ENCODE measurements around the gene HAO2. TPM values are rescaled to one million over a fixed set of nuclear protein-coding genes. Genes with fewer than 3 reads are reported as not detected.

HAO2 gene
- total RNA-seq, 2 experiments from 2014 or later = not detected

DNA sequence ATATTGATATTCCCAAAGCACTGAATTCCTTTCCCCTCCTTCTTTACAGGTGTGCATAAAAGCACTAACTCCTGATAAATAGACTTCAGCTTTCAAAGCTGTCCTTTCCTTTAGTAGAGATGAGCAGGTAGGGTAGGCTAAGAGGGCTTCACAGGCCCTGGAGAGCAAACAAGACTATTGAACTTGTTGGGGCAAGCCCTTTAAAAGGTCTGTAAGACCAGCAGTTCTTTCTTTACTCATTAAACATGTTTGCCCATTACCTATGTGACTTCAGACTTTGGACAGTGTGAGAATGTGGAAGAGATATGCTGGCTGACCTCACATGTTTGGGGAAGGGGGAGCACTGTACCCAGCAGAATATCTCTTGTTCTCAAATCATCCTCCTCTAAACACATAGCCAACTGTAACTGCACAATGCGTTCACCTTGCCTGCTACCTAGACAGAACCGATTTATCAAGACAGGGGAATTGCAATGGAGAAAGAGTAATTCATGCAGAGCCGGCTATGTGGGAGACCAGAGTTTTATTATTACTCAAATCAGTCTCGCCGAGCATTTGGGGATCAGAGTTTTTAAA lies 27.1 kb upstream of the HAO2 start:
- H3K9me3 ChIP-seq (ENCODE audit: control insufficient read depth in 1 of 2, insufficient read depth in 1 of 2, low read length in 2 of 2) = no peaks in the 10 kb centered on the region
- H3K4me1 ChIP-seq (ENCODE audit: insufficient read depth, low read length) = no peaks in the 10 kb centered on the region
- ATAC-seq (ENCODE audit: poor library complexity) (no peak), DNase-seq (no peak)
- intact Hi-C loops (cut with DNase I, micrococcal nuclease) = no loop called here
- POLR2A ChIA-PET = no interaction called here
- Mint-ChIP-seq H3K9me3 (no peaks in the 10 kb centered on the region), H3K27me3 (peaks cover 12% of the 10 kb centered on the region), H3K36me3 (ENCODE audit: low read depth) (no peaks in the 10 kb centered on the region), H3K4me1 (ENCODE audit: low read depth) (no peaks in the 10 kb centered on the region), H3K4me3 (no peak overlapping the region), H3K27ac (no peak overlapping the region)
- no peak overlapping the region for H3K4me3 ChIP-seq (ENCODE audit: low read length)
- CTCF ChIA-PET = no interaction called here
- no peaks in the 10 kb centered on the region for H3K27me3 ChIP-seq (ENCODE audit: control insufficient read depth in 1 of 2, insufficient read depth in 2 of 2, low read length in 2 of 2)
- TF ChIP-seq, protein P1, sequence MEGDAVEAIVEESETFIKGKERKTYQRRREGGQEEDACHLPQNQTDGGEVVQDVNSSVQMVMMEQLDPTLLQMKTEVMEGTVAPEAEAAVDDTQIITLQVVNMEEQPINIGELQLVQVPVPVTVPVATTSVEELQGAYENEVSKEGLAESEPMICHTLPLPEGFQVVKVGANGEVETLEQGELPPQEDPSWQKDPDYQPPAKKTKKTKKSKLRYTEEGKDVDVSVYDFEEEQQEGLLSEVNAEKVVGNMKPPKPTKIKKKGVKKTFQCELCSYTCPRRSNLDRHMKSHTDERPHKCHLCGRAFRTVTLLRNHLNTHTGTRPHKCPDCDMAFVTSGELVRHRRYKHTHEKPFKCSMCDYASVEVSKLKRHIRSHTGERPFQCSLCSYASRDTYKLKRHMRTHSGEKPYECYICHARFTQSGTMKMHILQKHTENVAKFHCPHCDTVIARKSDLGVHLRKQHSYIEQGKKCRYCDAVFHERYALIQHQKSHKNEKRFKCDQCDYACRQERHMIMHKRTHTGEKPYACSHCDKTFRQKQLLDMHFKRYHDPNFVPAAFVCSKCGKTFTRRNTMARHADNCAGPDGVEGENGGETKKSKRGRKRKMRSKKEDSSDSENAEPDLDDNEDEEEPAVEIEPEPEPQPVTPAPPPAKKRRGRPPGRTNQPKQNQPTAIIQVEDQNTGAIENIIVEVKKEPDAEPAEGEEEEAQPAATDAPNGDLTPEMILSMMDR (IDR thresholded peaks at IDR 0.05) = no peak
- no peak overlapping the region for H3K27ac ChIP-seq (ENCODE audit: low read depth in 1 of 2, low read length in 2 of 2)
- H3K36me3 ChIP-seq (ENCODE audit: insufficient read depth, low read length) = no peaks in the 10 kb centered on the region

DNA sequence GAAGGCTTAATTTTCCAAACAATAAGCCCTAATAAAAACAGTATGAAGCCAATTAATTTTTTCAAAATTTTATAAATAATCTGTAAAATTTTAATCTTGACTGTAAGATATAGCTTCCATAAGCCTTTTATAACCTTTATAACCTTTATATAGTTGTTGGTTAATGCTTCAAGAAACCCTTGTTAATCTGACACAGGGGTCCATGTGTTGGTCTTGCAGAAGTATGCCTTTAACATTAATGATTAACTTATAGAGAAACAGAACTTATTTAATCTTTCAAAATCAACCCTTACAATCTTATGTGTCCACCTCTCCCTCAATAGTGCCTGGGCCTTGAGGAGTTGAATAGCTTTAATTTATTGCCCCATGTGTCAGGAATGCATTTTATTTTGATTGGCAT lies 23.2 kb upstream of the HAO2 start:
- CTCF ChIA-PET = no interaction called here
- H3K27ac ChIP-seq (ENCODE audit: low read depth in 1 of 2, low read length in 2 of 2) = no peak overlapping the region
- H3K27me3 ChIP-seq (ENCODE audit: control insufficient read depth in 1 of 2, insufficient read depth in 2 of 2, low read length in 2 of 2) = no peaks in the 10 kb centered on the region
- no peaks in the 10 kb centered on the region for H3K9me3 Mint-ChIP-seq
- H3K27me3 Mint-ChIP-seq = peaks cover 6% of the 10 kb centered on the region
- H3K4me3 Mint-ChIP-seq = no peak overlapping the region
- no peaks in the 10 kb centered on the region for H3K9me3 ChIP-seq (ENCODE audit: control insufficient read depth in 1 of 2, insufficient read depth in 1 of 2, low read length in 2 of 2)
- intact Hi-C loops (cut with DNase I, micrococcal nuclease) = no loop called here
- no peaks in the 10 kb centered on the region for H3K4me1 Mint-ChIP-seq (ENCODE audit: low read depth)
- no peaks in the 10 kb centered on the region for H3K36me3 ChIP-seq (ENCODE audit: insufficient read depth, low read length)
- H3K4me1 ChIP-seq (ENCODE audit: insufficient read depth, low read length) = no peaks in the 10 kb centered on the region
- no peak overlapping the region for H3K27ac Mint-ChIP-seq
- no peaks in the 10 kb centered on the region for H3K36me3 Mint-ChIP-seq (ENCODE audit: low read depth)
- H3K4me3 ChIP-seq (ENCODE audit: low read length) = no peak overlapping the region
- ATAC-seq (ENCODE audit: poor library complexity) (no peak), DNase-seq (no peak)
- TF ChIP-seq, protein P1 (IDR thresholded peaks at IDR 0.05) = no peak
- POLR2A ChIA-PET = no interaction called here

DNA sequence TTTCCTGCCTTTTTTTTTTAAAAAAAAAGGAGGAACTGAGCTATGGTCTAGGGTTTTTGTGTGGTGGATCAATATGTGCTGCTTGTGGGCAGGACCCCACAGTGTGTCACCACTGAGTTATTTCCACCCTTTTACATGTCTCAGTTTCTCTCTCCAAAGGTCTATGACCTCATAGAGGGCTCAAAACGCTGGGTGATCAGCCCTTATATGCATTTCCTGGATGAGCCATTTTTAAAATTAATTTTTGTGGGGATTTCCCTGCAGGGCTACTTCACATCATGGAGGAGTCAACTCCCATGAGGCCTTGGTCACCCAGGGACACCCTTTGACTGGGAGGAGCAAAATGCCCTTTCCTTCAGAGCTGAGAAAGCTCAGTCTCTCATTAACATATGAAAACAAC lies 20.7 kb upstream of the HAO2 start:
- Histone ChIP-seq H3K27ac (ENCODE audit: low read depth in 1 of 2, low read length in 2 of 2) (no peak overlapping the region), H3K4me3 (ENCODE audit: low read length) (no peak overlapping the region), H3K36me3 (ENCODE audit: insufficient read depth, low read length) (no peaks in the 10 kb centered on the region), H3K4me1 (ENCODE audit: insufficient read depth, low read length) (no peaks in the 10 kb centered on the region), H3K9me3 (ENCODE audit: control insufficient read depth in 1 of 2, insufficient read depth in 1 of 2, low read length in 2 of 2) (no peaks in the 10 kb centered on the region), H3K27me3 (ENCODE audit: control insufficient read depth in 1 of 2, insufficient read depth in 2 of 2, low read length in 2 of 2) (peaks cover 0 to 6% of the 10 kb centered on the region in 2 experiments)
- ATAC-seq (ENCODE audit: poor library complexity) = no peak
- TF ChIP-seq, protein P1 (IDR thresholded peaks at IDR 0.05) = no peak
- DNase-seq = no peak
- ChIA-PET POLR2A (no interaction called here), CTCF (no interaction called here)
- H3K4me3 Mint-ChIP-seq = no peak overlapping the region
- intact Hi-C loops (cut with DNase I, micrococcal nuclease) = no loop called here
- H3K27me3 Mint-ChIP-seq = peaks cover 11% of the 10 kb centered on the region
- H3K9me3 Mint-ChIP-seq = no peaks in the 10 kb centered on the region
- H3K36me3 Mint-ChIP-seq (ENCODE audit: low read depth) = no peaks in the 10 kb centered on the region
- no peak overlapping the region for H3K27ac Mint-ChIP-seq
- H3K4me1 Mint-ChIP-seq (ENCODE audit: low read depth) = no peaks in the 10 kb centered on the region
